ENCODE measurements around the gene NOP16.
A peak's percentile ranks its signal among the peaks of the same experiment; 100 is the strongest.

The NOP16 gene

GRCh38 chr5:176401281-176402205 is 13.1 kb upstream of the NOP16 start:
- H3K4me1 ChIP-seq (ENCODE audit: insufficient read depth, low read length): no peaks in the 10 kb centered on the region
- H3K9me3 ChIP-seq (ENCODE audit: control insufficient read depth, insufficient read depth, low read length): no peaks in the 10 kb centered on the region
- H3K9ac ChIP-seq (ENCODE audit: low read depth, low read length): no peak overlapping the region
- no peaks in the 10 kb centered on the region for H3K36me3 ChIP-seq (ENCODE audit: insufficient read depth, low read length)

- Histone ChIP-seq H3K9ac (ENCODE audit: low read depth, low read length) (no peak overlapping the region), H3K4me1 (ENCODE audit: insufficient read depth, low read length) (no peaks in the 10 kb centered on the region), H3K36me3 (ENCODE audit: insufficient read depth, low read length) (no peaks in the 10 kb centered on the region), H3K9me3 (ENCODE audit: control insufficient read depth, insufficient read depth, low read length) (no peaks in the 10 kb centered on the region)
Observed at GRCh38 chr5:176400382-176401156, 12.2 kb upstream of the NOP16 start.

- Histone ChIP-seq H3K4me1 (ENCODE audit: insufficient read depth, low read length) (no peaks in the 10 kb centered on the region), H3K9ac (ENCODE audit: low read depth, low read length) (no peak overlapping the region), H3K9me3 (ENCODE audit: control insufficient read depth, insufficient read depth, low read length) (no peaks in the 10 kb centered on the region), H3K36me3 (ENCODE audit: insufficient read depth, low read length) (no peaks in the 10 kb centered on the region)
Observed at GRCh38 chr5:176397736-176398420, 9.5 kb upstream of the NOP16 start.

GRCh38 chr5:176396330-176396729 is 7.9 kb upstream of the NOP16 start:
- no peak overlapping the region for H3K9ac ChIP-seq (ENCODE audit: low read depth, low read length)
- no peaks in the 10 kb centered on the region for H3K4me1 ChIP-seq (ENCODE audit: insufficient read depth, low read length)
- no peaks in the 10 kb centered on the region; the same call in 1 of the 2 replicates for H3K36me3 ChIP-seq (ENCODE audit: insufficient read depth, low read length)
- H3K9me3 ChIP-seq (ENCODE audit: control insufficient read depth, insufficient read depth, low read length): no peaks in the 10 kb centered on the region

GRCh38 chr5:176394881-176395675 is 6.7 kb upstream of the NOP16 start:
- no peaks in the 10 kb centered on the region for H3K9me3 ChIP-seq (ENCODE audit: control insufficient read depth, insufficient read depth, low read length)
- H3K4me1 ChIP-seq (ENCODE audit: insufficient read depth, low read length): no peaks in the 10 kb centered on the region
- no peaks in the 10 kb centered on the region; the same call in 1 of the 2 replicates for H3K36me3 ChIP-seq (ENCODE audit: insufficient read depth, low read length)
- no peak overlapping the region for H3K9ac ChIP-seq (ENCODE audit: low read depth, low read length)

- H3K9me3 ChIP-seq (ENCODE audit: control insufficient read depth, insufficient read depth, low read length): no peaks in the 10 kb centered on the region
- H3K36me3 ChIP-seq (ENCODE audit: insufficient read depth, low read length): no peaks in the 10 kb centered on the region; the same call in 1 of the 2 replicates
- H3K4me1 ChIP-seq (ENCODE audit: insufficient read depth, low read length): no peaks in the 10 kb centered on the region
- H3K9ac ChIP-seq (ENCODE audit: low read depth, low read length): no peak overlapping the region
Observed at GRCh38 chr5:176394096-176394495, 5.7 kb upstream of the NOP16 start.

GRCh38 chr5:176392526-176392925 is 4.1 kb upstream of the NOP16 start:
- Histone ChIP-seq H3K36me3 (ENCODE audit: insufficient read depth, low read length) (no peaks in the 10 kb centered on the region; the same call in 1 of the 2 replicates), H3K9ac (ENCODE audit: low read depth, low read length) (no peak overlapping the region), H3K9me3 (ENCODE audit: control insufficient read depth, insufficient read depth, low read length) (no peaks in the 10 kb centered on the region), H3K4me1 (ENCODE audit: insufficient read depth, low read length) (no peaks in the 10 kb centered on the region)

GRCh38 chr5:176391999-176392398 is 3.6 kb upstream of the NOP16 start:
- Histone ChIP-seq H3K4me1 (ENCODE audit: insufficient read depth, low read length) (no peaks in the 10 kb centered on the region), H3K9ac (ENCODE audit: low read depth, low read length) (no peak overlapping the region), H3K36me3 (ENCODE audit: insufficient read depth, low read length) (no peaks in the 10 kb centered on the region; the same call in 1 of the 2 replicates)

GRCh38 chr5:176391479-176391878 is 3.1 kb upstream of the NOP16 start:
- Histone ChIP-seq H3K9ac (ENCODE audit: low read depth, low read length) (no peak overlapping the region), H3K4me1 (ENCODE audit: insufficient read depth, low read length) (no peaks in the 10 kb centered on the region), H3K36me3 (ENCODE audit: insufficient read depth, low read length) (no peaks in the 10 kb centered on the region; the same call in 1 of the 2 replicates), H3K9me3 (ENCODE audit: control insufficient read depth, insufficient read depth, low read length) (no peaks in the 10 kb centered on the region)

More at GRCh38 chr5:176391999-176392398, 3.6 kb upstream of the NOP16 start:
- no peaks in the 10 kb centered on the region for H3K9me3 ChIP-seq (ENCODE audit: control insufficient read depth, insufficient read depth, low read length)

GRCh38 chr5:176389135-176390123 is 1.0 kb upstream of the NOP16 start:
- Histone ChIP-seq H3K36me3 (ENCODE audit: insufficient read depth, low read length) (peaks cover 7% of the 10 kb centered on the region), H3K9ac (ENCODE audit: low read depth, low read length) (peak overlapping the region; percentile 89), H3K4me1 (ENCODE audit: insufficient read depth, low read length) (no peaks in the 10 kb centered on the region), H3K9me3 (ENCODE audit: control insufficient read depth, insufficient read depth, low read length) (no peaks in the 10 kb centered on the region)

GRCh38 chr5:176388003-176388443 is 375 bp downstream of the NOP16 start:
- H3K36me3 ChIP-seq (ENCODE audit: insufficient read depth, low read length): peaks cover 11% of the 10 kb centered on the region

GRCh38 chr5:176387384-176387925 is 943 bp downstream of the NOP16 start:
- H3K36me3 ChIP-seq (ENCODE audit: insufficient read depth, low read length): peaks cover 11% of the 10 kb centered on the region
- H3K4me1 ChIP-seq (ENCODE audit: insufficient read depth, low read length): no peaks in the 10 kb centered on the region
- peak overlapping the region; percentile 89 for H3K9ac ChIP-seq (ENCODE audit: low read depth, low read length)
- H3K9me3 ChIP-seq (ENCODE audit: control insufficient read depth, insufficient read depth, low read length): no peaks in the 10 kb centered on the region

More at GRCh38 chr5:176388003-176388443, 375 bp downstream of the NOP16 start:
- Histone ChIP-seq H3K4me1 (ENCODE audit: insufficient read depth, low read length) (no peaks in the 10 kb centered on the region), H3K9ac (ENCODE audit: low read depth, low read length) (peak overlapping the region; percentile 89), H3K9me3 (ENCODE audit: control insufficient read depth, insufficient read depth, low read length) (no peaks in the 10 kb centered on the region)
